ENCODE results near the gene ZFP90.
A peak's percentile ranks its signal among the peaks of the same experiment; 100 is the strongest.

The ZFP90 gene

GRCh38 chr16:68526143-68526781, 12.8 kb upstream of the ZFP90 start:
- TF ChIP-seq CREB1 (IDR thresholded peaks at IDR 0.05; ENCODE audit: low read depth): no peak
- peak; percentile 50 for TF ChIP-seq USF1 (IDR thresholded peaks at IDR 0.05)

- TF ChIP-seq ZBTB7A (IDR thresholded peaks at IDR 0.05; ENCODE audit: low read depth) (no peak), RAD21 (IDR thresholded peaks at IDR 0.05; ENCODE audit: low read depth) (no peak), TEAD4 (IDR thresholded peaks at IDR 0.05) (no peak), NFIC (IDR thresholded peaks at IDR 0.05) (no peak), EP300 (IDR thresholded peaks at IDR 0.05; ENCODE audit: borderline replicate concordance) (no peak), YY1 (IDR thresholded peaks at IDR 0.05; ENCODE audit: low read depth) (no peak), REST (IDR thresholded peaks at IDR 0.05; ENCODE audit: low read depth) (no peak), TCF12 (IDR thresholded peaks at IDR 0.05; ENCODE audit: low read depth) (no peak), CEBPB (IDR thresholded peaks at IDR 0.05) (no peak), FOXM1 (IDR thresholded peaks at IDR 0.05; ENCODE audit: borderline replicate concordance, low read depth) (no peak), TAF1 (IDR thresholded peaks at IDR 0.05; ENCODE audit: low read depth) (no peak)
These were observed 12.3 kb upstream of the ZFP90 start for GRCh38 chr16:68526782-68527145.

- TF ChIP-seq TCF12 (IDR thresholded peaks at IDR 0.05; ENCODE audit: low read depth) (no peak), REST (IDR thresholded peaks at IDR 0.05; ENCODE audit: low read depth) (no peak), MAX (IDR thresholded peaks at IDR 0.05) (no peak), ZBTB7A (IDR thresholded peaks at IDR 0.05; ENCODE audit: low read depth) (no peak), CREB1 (IDR thresholded peaks at IDR 0.05; ENCODE audit: low read depth) (no peak), EGR1 (IDR thresholded peaks at IDR 0.05) (no peak), RAD21 (IDR thresholded peaks at IDR 0.05; ENCODE audit: low read depth) (no peak), EP300 (IDR thresholded peaks at IDR 0.05; ENCODE audit: borderline replicate concordance) (no peak), CEBPB (IDR thresholded peaks at IDR 0.05) (no peak), YY1 (IDR thresholded peaks at IDR 0.05; ENCODE audit: low read depth) (no peak), USF1 (IDR thresholded peaks at IDR 0.05) (no peak), TEAD4 (IDR thresholded peaks at IDR 0.05) (no peak), FOXM1 (IDR thresholded peaks at IDR 0.05; ENCODE audit: borderline replicate concordance, low read depth) (no peak), TAF1 (IDR thresholded peaks at IDR 0.05; ENCODE audit: low read depth) (no peak), NFIC (IDR thresholded peaks at IDR 0.05) (no peak)
These were observed 10.9 kb upstream of the ZFP90 start for GRCh38 chr16:68528233-68528632.

- TF ChIP-seq RAD21 (IDR thresholded peaks at IDR 0.05; ENCODE audit: low read depth): peak; percentile 96
- TF ChIP-seq FOXM1 (IDR thresholded peaks at IDR 0.05; ENCODE audit: borderline replicate concordance, low read depth): no peak
- TF ChIP-seq MAX (IDR thresholded peaks at IDR 0.05): peak; percentile 87
- TF ChIP-seq CEBPB (IDR thresholded peaks at IDR 0.05): no peak
- no peak for TF ChIP-seq EGR1 (IDR thresholded peaks at IDR 0.05)
- TF ChIP-seq EP300 (IDR thresholded peaks at IDR 0.05; ENCODE audit: borderline replicate concordance): no peak
- TF ChIP-seq CREB1 (IDR thresholded peaks at IDR 0.05; ENCODE audit: low read depth): no peak
- no peak for TF ChIP-seq REST (IDR thresholded peaks at IDR 0.05; ENCODE audit: low read depth)
- no peak for TF ChIP-seq TEAD4 (IDR thresholded peaks at IDR 0.05)
- no peak for TF ChIP-seq TAF1 (IDR thresholded peaks at IDR 0.05; ENCODE audit: low read depth)
- no peak for TF ChIP-seq NFIC (IDR thresholded peaks at IDR 0.05)
- TF ChIP-seq YY1 (IDR thresholded peaks at IDR 0.05; ENCODE audit: low read depth): no peak
- TF ChIP-seq ZBTB7A (IDR thresholded peaks at IDR 0.05; ENCODE audit: low read depth): no peak
- no peak for TF ChIP-seq USF1 (IDR thresholded peaks at IDR 0.05)
These were observed 10.3 kb upstream of the ZFP90 start for GRCh38 chr16:68528686-68529379.

Data from Ishikawa (cell line).